ENCODE measurements around the gene C1orf105.

Gene C1orf105

GRCh38 chr1:172457479-172458130, 37.1 kb downstream of the C1orf105 start:
- no peak for DNase-seq (ENCODE audit: low read depth)

GRCh38 chr1:172460177-172460576, 39.7 kb downstream of the C1orf105 start:
- no peak for DNase-seq (ENCODE audit: low read depth)

GRCh38 chr1:172460887-172461315, 40.4 kb downstream of the C1orf105 start:
- DNase-seq (ENCODE audit: low read depth) = no peak

DNA sequence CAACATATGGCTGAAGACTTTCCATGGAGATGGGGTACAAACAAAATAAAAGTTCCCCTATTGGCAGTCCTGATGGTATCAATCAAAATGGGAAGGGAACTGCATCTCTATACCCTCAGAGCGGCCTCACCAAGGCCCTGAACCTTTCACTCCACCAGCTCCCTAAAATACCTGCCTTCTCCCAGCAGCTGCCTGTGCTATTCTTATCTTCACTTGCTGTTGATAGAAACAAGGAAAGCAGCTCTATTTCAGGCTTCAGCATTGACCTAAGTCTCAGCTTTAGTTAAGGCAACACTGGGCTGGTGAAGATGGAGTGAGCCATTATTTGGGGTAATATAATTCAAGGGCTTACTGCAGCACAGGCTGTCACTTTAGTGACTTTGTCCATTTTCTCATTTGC, 45.1 kb downstream of the C1orf105 start:
- DNase-seq (ENCODE audit: low read depth) = no peak

GRCh38 chr1:172466795-172467407, 46.4 kb downstream of the C1orf105 start:
- DNase-seq (ENCODE audit: low read depth) = no peak

GRCh38 chr1:172467446-172467845, 47.0 kb downstream of the C1orf105 start:
- DNase-seq (ENCODE audit: low read depth) = no peak

DNA sequence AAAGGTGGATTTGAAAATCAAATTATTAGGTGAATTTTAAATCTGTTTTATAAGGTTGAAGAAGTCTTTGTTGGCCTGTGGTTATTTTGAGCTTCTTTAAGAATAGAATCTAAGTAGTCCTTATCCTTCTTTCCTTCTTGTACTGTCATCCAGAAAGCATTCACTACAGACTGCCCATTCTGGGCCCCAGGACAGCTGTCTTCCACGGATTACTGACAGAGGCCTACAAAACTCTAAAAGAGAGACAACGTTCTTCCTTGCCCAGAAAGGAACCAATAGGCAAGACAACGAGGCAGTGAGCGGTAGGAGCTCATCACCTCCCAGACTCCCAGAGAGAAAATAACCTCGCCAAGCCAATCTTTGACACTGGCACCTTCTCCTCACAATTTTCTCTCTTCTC, 47.8 kb downstream of the C1orf105 start:
- DNase-seq (ENCODE audit: low read depth) = no peak

DNA sequence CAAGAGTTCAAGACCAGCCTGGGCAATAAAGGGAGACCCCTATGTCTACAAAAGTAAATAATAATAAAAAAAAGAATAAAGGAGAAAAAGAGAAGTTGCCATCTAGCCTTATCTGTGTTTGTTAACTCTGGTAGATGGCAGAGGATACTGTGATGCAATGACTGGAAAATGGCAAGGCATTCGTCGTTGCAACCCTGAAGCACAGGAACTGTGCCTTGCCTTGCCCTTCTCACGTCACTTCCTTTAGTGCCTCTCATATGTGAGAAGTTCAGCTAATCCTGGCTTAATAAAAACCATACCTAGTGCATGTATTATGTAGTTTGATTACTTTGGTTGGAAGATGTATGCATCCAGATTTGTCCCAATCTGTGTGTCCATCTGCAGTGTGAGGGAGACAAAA, 49.2 kb downstream of the C1orf105 start:
- no peak for DNase-seq (ENCODE audit: low read depth)

DNA sequence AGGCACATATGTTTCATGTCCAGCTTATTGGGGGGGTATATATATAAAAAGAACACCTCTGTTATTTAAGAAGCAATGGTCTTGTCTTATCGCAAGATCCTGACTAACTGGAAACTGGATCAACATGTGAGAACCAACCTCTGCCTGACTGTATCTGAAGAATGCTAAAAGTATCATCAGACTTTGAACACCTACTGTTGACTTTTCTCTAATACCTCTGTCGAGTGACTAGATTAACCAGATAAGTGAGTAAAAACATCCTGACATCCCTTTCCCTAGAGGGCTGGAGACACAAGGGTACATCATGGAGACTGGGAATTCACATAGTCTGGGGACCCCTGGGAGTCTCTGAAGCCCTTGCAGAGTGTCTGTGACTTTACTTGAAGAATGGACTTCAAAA, 49.7 kb downstream of the C1orf105 start:
- DNase-seq (ENCODE audit: low read depth) = no peak

DNA sequence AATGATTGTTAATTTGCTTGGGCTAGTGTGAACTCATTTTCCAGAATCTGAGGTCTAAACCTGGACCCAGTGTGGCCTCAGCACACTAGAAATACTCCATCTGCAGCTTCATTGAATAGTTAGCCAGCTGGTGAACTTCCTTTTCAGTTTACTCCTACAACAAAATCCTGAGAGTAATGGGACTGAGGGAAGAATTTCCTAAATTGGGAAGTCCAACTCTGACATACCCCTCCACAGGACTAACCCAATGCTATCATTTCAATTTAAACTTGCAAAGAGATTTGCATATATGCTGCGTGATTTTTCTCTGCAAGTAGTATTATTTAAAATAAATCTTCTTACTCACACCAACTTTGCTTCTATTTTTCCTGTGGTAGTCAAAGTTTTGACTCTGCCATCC, 51.2 kb downstream of the C1orf105 start:
- DNase-seq (ENCODE audit: low read depth) = no peak

- no peak for DNase-seq (ENCODE audit: low read depth)
Measured at GRCh38 chr1:172472495-172472894, 52.0 kb downstream of the C1orf105 start.

DNA sequence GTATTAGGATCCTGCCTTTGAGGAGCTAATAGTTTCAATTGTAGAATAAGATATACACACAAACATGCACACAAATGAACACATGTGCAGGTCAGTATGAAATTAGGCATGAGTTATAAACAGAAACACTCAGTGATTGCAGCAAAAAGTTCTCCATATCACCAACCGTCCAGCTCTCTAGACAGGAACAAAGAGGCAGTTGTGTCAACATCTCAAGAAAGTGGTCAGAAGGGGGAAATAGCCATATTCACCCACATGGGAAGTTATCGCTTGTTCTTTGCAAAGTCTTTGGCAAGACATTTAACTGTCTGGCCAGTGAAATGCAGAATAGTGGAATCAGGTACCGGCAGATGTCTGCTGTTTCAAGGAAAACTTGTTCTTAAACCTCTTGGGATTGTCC, 52.8 kb downstream of the C1orf105 start:
- no peak for DNase-seq (ENCODE audit: low read depth)

DNA sequence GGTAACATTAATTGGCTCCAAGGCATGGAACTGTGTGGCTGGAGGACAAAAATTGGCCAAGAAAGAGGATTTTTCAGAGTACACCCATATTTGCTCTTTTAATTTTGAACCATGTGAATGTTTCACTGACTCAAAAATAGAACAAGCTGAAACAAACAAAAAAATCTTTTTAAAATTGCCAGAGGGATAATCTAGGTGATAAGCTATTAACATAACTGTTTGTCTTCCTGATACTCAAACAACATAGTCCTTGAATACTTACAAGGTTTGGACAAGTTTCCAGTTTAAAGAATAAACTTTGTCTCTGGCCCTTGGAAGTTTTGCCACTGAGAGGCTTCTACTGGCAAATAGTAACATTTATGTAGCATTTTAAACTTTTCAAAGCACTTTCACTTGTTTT, 53.4 kb downstream of the C1orf105 start:
- no peak for DNase-seq (ENCODE audit: low read depth)

DNA sequence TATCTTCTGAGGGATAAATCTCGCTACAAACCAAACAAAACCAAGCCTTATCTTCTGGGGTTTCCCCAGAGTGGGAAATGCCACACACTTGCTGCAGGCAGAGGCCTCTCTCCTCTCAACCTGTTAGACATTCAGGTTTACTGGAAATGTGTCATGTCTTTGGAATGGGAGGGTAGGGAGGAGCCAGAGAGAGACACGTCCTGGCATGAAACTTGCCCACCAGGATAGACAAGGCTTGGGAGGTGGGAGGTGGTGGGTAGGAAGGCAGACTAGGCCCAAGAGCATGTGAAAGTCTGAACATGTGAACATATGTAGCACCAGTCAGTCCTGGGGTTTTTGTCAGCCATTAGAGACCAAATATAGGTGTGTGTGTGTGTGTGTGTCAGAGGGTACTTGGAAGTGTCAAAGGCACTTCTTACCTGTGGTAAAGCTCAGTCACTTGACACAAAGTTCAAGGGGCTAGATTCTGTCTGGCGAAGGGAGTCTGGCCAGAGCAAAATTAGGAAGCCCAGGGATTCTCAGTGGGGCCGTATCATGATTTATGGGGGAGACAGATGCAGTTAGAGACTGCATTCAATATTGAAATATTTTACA, 55.8 kb downstream of the C1orf105 start:
- DNase-seq (ENCODE audit: low read depth) = no peak

- no peak for DNase-seq (ENCODE audit: low read depth)
Measured at GRCh38 chr1:172477216-172477615, 56.7 kb downstream of the C1orf105 start.

DNA sequence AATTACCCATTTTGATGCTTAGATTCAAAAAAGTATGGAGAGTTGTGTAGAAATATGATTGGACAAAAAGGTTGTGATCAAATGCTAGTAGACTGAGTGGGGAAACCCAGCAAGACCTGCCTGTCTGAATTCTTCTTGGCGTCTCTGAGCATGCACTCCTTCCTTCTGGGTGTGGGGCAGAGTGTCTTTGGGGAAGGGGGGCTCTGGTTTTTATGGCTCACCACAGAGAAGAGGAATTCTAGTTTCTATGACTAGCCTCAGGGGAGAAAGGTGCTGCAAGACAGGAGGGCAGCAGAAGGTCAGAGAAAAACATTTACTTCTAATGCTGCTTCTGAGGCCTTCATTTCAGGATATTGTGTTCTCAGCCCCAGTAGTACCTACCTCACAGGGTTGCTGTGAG, 57.3 kb downstream of the C1orf105 start:
- no peak for DNase-seq (ENCODE audit: low read depth)

- no peak for DNase-seq (ENCODE audit: low read depth)
Measured at GRCh38 chr1:172478485-172478884, 58.0 kb downstream of the C1orf105 start.

DNA sequence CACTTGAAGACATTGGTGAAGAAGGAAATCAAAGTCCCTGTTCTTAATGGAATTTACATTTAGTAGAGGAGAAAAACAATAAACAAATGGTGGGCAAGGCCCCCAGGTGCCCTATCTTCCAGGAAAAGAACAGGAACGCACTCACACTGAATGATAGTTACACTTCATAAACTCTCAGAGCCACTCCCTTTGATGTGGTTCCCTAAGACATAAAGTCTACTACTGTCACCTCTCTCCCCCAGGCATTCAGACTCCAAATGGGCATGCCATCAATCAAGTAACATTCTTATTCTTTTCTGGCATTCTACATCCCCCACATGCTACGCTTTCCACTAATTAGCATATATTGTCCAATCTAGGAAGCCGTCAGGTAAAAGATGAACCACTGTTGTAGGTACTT, 59.9 kb downstream of the C1orf105 start:
- DNase-seq (ENCODE audit: low read depth) = no peak

DNA sequence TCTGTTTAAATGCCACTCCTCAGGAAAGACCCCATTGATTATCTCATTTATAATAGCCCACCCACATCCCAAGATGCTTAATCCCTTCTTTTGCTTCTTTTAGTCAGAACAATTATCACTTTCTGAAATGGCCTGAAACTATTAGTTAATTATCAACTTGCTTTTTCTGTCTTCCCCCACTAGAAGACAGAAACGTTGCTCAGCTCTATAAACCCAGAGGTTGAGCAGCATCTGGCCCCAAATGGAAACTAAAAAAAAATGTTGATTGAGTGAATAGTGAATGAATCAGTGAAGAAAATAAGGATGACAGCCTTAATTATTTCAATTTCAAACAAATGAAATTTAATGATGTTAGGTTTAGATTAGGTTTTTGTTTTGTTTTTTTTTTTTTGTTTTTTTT, 61.6 kb downstream of the C1orf105 start:
- DNase-seq (ENCODE audit: low read depth) = no peak

- no peak for DNase-seq (ENCODE audit: low read depth)
Measured at GRCh38 chr1:172483448-172483847, 63.0 kb downstream of the C1orf105 start.

DNA sequence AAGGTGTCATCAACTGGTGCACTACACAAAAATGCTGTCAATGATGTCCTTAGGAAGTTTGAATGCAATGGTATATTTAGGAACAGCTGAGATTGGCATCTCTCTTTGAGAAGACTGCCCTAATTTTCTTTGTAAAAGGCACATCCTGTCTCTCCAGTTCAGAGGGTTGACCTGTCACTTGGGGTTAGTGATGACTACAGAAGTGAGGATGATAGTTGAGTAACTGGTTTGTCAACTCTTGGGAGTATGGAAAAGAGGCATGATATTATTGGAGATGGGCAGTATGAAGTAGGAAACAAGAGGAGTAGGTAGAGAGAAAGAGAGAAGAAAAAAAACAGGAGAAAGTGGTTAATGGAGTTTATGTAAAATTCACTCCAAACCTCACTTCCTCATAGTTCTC, 63.8 kb downstream of the C1orf105 start:
- no peak for DNase-seq (ENCODE audit: low read depth)

- no peak for DNase-seq (ENCODE audit: low read depth)
Measured at GRCh38 chr1:172485626-172486025, 65.1 kb downstream of the C1orf105 start.

GRCh38 chr1:172486805-172487454, 66.4 kb downstream of the C1orf105 start:
- no peak for DNase-seq (ENCODE audit: low read depth)

Data from non-pigmented ciliary epithelial cell (primary cell).